ENCODE measurements around the gene FBL.
A peak's percentile ranks its signal among the peaks of the same experiment; 100 is the strongest.
"Not testable (repeated sequence)": the region's sequence is repeated elsewhere in the genome, so short reads cannot be mapped to it uniquely, and the experiment has no call there.

Gene FBL

DNA sequence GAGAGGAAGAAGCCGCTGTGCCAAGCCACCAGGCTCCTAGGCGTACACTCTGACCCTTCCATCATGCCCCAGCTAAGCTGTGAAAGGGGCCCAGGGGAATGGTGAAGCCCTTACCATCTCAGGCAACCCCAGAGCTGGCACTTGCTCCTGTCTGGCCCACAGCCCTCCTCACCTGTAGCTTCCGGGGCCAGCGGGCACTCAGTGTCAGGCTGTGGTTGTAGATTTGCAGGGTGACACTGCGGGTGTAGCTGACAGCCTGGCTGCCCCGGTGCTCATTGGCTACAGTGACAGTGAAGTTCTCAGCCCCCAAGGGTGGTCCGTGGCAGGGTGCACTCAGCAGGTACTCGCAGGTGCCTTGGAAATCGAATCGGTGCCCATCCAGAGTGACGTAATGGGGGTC is 30.3 kb upstream of the FBL start:
- not testable (repeated sequence) for DNase-seq (ENCODE audit: low spot score)

DNA sequence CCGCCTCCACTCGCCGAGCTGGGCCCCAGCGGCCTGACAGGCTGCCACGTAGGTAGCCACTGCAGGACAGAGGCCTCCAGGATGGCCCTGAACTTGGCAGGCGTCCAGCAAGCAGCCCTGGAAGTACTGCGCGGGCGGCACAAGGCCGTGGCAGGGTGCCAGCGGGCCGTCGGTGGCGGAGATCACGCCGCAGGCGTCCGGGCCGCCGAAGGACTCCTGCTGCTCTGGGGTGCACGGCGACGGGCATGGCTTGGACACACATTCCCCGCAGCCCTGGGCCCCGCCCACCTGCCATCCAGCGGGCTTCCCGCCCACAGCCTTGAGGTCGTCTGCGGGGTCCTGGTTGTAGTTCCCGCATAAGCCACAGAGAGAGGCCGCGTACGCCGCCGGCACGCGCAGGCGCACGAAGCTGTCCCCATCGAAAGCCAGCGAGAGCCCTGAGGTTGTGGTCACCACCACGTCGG is 29.3 kb upstream of the FBL start:
- DNase-seq (ENCODE audit: low spot score): not testable (repeated sequence)

DNA sequence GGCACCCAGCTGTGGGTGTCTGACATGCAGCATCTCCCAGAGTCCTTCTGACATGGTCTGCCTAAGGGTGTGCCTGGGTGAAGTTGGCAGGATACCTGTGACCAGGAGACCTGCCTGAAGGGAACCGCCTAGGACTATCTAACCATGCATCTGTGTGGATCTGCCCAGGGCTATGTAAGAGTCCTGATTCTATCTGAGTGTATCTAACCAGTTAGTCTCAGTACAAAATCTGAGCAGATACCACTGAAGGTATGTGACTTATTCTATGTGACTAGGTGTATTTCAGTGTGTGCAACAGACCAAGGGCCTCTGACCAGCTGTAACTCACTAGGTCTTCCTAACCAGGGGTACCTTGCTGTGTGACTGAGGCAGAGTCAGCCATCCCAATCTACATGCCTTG is 28.2 kb upstream of the FBL start:
- DNase-seq (ENCODE audit: low spot score): no peak

DNA sequence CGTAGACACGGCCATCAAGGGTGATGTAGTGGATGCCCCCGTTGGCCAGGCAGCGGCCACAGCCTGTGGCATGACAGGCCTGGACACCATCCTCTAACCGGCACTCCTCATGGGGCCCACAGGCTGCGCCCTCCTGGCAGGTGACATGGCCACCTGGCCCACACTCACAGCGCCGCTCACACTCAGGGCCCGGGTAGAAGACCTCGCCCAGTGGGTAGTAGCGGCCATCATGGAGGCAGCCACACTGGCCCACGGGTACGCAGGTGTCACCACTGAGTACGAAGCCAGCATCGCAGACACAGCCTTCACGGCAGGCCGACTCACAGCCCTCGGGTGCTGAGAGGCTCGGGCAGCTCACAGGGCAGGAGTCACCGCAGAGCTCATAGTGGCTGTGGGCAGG is 27.2 kb upstream of the FBL start:
- DNase-seq (ENCODE audit: low spot score): no peak

DNA sequence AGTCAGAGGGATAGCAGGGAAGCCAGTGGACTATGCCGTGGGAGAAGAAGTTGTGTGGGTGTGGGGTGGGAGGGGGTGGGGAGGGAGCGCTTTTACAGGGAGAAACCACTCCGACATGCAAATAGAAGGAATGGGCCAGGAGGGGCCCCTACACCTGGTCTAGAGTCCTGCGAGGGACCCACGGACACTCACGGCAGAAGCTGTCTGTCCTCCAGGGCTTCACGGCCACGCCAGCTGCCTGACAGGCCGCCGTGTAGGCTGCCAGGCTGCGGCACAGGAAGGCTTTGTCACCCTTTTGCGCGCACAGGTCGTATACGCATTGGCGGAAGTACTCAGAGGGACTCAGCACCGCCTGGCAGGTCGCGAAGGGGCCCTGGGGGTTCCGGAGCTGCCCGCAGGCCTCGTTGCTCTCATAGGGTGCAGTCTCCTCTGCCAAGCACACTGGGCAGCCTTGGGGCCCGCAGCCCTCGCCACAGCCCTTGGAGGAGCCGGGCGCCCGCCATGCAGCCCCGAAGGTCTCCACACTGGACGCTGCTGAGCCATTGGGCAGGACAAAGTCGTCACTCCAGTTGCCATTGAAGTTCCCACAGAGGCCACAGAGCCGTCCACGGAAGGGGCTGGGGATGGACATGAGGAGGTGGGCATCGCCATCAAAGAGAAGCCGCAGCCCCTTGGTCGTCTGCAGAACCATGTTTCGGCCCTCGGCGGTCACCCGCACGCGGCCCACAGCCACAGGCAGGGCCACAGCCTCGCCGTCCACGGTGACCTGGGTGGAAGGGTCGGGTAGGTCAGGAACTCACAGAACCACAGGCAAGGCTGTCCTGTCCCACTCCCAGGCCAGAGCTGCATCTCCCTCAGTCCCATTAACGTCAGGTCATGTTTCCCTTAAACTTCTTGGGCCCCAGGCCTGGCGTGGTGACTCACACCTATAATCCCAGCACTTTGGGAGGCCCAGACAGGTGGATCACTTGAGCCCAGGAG is 26.0 kb upstream of the FBL start:
- no peak for DNase-seq (ENCODE audit: low spot score)

DNA sequence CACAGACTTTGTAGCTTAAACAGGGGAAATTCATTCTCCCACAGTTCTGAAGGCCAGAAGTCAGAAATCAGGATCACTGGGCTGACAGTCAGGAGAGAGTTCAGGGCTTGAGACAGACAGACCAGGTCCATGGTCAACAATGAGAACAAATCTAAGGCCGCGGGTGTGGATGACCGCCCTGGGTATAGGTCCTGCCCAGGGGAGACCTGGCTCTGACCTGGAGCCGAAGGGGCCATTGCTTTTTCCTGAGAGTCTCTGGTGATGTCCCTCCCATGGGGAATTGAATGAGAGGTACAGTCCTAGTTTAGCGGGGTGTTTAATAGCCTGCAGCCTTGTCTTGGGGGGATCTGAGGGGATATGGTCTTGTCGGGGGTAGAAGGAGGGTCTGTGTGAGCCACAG is 25.2 kb upstream of the FBL start:
- no peak for DNase-seq (ENCODE audit: low spot score)

DNA sequence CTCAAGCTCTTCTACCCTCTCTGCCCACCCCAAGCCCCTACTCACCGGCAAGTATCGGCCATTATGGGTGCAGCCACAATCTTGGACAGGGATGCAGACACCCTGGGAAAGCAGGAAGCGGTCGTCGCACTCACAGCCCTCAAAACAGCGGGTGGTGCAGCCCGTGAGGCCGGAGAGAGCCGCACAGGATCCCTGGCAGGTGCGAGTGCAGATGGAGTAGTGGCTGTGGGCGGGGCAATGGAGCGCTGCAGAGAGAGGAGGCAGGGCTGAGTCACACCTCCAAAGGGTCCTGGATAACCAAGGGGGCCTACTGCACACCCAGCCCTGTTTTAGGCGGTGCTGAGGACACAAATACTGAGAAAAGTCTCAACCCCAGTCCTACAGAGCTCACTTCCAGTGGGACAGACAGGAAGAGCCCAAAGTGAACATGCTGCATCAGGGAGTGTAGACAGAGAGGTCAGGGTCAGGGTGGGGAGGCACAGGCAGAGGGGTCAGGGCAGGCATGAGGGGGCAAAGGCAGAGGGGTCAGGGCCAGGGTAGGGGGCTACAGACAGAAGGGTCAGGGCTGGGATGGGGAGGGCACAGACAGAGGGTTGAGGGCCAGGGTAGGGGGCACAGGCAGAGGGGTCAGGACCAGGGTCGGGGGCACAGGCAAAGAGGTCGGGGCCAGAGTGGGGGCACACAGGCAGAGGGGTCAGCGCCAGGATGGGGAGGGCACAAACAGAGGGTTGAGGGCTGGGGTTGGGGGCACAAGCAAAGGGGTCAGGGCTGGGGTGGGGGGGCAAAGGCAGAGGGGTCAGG is 24.2 kb upstream of the FBL start:
- DNase-seq (ENCODE audit: low spot score): no peak

DNA sequence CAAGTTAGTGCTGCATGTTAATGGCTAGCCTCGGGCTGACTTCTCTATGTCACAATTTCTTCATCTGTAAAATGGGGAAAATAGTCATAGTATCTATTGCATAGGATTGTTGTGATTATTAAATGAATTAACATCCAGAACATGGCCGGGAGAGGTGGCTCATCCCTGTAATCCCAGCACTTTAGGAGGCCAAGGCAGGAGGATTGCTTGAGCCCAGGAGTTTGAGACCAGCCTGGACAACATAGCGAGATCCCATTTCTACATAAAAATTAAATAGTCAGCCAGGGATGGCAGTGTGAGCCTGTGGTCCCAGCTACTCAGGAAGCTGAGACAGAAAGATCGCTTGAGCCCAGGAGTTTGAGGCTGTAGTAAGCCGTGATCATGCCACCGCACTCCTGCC is 21.8 kb upstream of the FBL start:
- no peak for DNase-seq (ENCODE audit: low spot score)

DNA sequence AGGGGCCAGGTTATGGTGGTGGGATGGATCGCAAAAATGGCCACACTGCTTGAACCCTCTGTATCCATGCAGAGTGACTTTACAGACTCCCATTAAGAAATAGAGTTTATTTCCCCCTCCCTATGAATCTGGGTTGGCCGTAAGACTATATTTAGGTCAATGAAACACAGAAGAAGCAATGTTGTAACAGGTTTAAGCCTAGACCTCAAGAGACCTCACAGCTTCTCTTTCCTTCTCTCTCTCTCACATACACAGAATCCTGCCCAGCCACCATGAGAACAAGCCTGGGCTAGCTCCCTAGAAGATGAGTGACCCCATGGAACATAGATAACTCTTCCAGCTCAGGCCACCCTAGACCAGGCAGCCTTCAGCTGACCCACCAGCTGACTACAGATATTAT is 21.0 kb upstream of the FBL start:
- DNase-seq (ENCODE audit: low spot score): no peak

DNA sequence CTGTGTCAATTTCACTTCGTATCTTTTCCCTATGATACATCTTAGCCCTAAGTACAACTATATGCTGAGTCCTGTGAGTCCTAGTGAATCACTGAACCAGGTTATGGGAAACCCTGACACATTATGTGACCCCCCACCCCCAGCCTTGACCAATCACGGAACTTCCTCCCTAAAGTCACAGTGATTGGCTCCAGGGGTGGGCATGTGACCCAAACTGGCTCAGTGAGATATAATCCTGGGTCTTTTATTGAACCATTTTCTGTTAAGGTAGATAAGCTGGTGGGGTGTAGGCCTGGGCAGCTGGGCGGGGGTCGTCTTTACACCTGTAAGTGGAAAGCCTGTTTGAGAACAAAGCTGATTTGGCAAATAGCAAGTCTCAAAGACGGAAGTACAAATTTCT is 19.8 kb upstream of the FBL start:
- DNase-seq (ENCODE audit: low spot score): no peak

DNA sequence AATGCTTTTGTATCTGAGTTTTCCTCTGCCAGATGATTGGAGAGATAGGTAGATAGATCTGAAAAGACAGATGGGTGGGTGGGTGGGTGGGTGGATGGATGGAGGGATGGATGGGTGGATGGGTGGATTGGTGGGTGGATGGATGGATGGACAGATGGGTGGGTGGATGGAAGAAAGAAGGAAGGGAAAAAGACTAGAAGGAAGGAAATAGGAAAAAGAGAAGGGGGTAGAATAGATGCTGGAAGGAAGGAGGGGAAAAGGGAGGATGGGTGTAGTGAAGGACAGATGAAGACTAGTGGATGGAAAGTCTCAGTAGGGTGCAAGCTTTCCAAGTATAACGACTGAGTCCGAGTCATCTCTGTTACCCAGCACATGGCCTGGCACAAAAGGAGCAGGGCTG is 19.0 kb upstream of the FBL start:
- DNase-seq (ENCODE audit: low spot score): no peak

DNA sequence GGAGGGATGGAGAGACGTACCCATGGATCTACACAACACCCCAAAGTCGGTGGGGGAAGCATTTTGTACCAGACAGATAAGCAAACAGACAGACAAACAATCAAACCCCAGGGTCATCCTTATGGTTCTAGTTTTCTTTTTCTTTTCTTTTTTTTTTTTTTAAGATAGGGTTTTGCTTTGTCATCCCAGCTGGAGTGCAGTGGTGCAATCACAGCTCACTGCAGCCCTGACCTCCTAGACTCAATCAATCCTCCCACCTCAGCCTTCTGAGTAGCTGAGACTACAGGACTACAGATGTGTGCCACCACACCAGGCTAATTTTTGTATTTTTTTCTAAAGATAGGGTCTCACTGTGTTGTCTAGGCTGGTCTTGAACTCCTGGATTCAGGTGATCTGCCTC is 17.9 kb upstream of the FBL start:
- DNase-seq (ENCODE audit: low spot score): no peak

DNA sequence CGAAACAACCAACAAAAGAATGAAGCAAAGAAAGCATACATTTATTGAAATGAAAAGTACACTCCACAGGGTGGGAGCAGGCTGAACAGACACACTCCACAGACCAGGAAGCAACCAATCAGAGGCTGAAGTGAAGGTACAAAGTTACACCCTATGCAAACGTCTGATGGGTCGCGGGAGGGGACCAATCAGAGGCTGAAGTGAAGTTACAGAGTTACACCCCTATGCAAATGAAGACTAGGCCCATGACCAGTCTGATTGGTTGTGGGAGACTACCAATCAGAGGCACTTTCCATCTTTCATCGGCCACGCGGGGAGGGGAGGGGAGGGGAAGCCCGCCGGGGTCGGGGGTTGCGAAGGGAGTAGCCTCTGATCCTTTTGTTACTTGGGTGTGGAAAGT is 12.4 kb upstream of the FBL start:
- no peak for DNase-seq (ENCODE audit: low spot score)

DNA sequence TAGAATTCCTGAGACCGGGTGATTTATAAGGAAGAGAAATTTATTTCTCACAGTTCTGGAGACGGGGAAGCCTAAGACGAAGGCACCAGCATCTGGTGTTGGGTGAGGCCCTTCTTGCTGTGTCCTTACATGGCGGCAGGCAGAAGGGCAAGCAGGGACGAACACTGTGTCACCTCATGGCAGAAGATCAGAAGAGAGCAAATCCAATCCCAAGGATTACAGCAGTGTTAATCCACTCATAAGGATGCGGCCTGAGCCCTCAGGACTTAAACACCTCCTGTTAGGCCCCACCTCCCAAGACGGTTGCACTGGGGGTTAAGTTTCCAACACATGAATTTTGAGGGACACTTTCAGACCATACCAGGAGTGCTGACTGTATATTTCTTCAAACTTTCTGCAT is 6.7 kb upstream of the FBL start:
- DNase-seq (ENCODE audit: low spot score): no peak

DNA sequence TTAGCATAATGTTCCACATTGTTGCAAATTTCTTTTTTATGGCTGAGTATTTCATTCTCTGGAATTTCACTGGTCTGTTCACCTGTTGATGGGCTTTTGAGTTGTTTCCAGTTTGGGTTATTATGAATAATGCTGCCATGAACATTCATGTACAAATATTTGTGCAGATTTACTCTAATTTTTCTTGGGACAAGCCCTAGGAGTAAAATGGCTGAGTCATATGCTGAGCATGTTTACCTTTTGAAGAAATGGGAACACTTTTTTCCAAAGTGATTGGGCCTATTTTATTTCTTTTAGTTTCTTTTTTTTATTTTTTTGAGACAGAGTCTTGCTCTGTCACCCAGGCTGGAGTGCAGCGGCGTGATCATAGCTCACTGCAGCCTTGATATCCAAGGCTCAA is 4.7 kb upstream of the FBL start:
- DNase-seq (ENCODE audit: low spot score): no peak

DNA sequence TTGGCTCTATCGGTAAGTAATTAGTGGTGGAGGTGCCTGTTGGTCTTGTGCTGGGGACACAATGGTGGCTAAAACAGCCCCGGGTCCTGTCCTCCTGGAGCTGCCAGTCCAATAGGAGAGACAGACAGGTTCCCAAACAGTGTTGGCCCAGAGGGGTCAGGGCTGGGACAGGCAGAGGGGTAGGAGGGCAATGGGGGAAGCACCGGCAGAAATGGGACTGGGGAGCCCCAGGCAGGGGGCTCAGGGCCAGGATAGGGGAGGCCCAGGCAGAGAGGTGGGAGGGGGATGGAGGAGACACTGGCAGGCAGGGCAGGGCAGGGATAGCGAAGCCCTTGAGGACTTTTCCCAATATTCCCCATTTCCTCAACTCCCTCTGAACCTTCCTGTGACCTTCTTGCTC is 2.2 kb upstream of the FBL start:
- DNase-seq (ENCODE audit: low spot score): no peak

DNA sequence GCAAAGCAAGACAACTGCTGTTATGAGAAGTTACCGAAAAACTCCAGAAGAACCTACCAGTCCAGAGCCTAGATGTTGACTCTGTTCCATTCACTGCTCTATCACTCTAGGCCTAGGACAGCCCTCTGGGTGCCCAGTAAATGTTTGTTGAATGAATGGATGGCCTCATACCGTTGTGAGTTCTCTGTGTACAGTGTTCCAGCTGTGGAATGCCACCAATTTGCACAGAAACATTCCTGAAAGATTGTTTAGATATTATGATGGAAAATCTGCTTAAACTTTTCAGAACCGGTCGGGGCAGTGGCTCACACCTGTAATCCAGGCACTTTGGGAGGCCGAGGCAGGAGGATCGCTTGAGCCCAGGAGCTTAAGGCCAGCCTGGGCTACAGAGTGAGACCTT is 1.3 kb upstream of the FBL start:
- DNase-seq (ENCODE audit: low spot score): no peak

DNA sequence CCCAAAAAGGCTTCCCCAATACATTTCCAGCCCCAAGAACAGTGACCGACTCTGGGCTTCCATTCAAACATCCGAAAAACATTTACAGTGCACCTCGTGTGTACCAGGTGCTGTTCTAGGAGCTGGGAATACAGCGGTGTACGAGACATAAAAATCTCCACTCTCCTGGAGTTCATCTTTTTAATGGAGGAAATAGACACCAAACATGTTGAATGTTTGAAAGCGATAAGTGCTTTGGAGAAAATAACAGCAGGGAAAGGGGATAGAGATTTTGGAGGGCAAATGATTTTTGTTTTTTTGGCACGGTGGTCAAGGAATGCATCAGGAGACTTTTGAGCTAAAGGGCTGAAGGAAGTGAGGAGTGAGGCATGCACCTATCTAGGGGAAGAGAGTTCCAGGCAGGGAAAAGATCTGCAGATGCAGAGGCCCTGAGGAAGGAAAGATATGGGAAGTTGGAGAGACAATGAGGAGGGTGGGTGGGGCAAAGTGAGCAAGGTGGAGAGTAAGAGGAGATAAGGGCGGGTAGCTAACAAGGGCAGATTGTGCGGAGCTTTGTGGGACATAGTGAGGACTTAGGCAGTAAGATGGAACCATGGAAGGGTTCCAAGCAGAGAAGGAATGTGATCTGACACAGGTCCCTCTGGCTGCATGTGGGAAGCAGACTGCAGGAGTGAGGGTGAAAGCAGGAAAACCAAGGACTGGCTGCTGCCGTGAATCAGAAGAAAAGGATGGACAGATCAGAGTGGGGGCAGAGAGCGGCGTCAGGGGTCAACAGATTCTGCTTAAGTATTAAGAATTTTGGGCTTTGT is 703 bp upstream of the FBL start:
- no peak for DNase-seq (ENCODE audit: low spot score)

DNA sequence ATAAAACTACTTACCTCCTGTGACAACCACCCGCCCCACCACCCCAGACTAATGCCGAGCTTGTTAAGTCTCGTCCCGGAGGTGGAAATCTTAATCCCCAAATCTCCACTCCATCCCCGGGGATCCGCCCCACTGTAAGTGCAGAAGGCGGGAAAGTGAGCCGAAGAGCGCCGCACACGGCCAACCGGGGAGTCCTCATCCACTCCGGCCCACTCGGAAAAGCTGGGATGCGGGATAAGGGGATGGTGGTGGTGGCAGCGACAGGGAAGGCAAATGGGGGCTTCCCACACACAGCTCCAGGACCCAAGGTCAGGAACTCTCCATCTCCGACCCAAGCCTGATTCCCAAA is 621 bp downstream of the FBL start:
- peak; percentile 49 for DNase-seq (ENCODE audit: low spot score)

DNA sequence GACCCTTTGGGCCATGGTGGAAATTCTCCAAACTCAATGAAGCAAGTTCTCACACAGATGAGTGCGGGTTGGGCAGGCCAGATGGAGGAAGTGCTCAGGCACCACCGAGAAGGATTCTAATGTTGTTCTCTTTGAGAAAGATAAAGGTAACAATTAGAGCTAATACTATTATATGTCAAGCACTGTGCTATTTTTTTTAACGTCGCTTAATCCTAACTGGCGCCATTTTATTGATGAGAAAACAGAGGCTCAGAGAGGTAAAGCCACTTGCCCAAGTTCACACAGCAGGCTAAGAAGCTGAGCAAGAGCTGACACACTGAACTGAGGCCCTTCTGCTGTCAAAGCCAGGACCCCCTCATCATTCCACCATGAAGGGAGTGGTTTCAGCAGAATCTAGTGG is 1.0 kb downstream of the FBL start:
- no peak for DNase-seq (ENCODE audit: low spot score)

DNA sequence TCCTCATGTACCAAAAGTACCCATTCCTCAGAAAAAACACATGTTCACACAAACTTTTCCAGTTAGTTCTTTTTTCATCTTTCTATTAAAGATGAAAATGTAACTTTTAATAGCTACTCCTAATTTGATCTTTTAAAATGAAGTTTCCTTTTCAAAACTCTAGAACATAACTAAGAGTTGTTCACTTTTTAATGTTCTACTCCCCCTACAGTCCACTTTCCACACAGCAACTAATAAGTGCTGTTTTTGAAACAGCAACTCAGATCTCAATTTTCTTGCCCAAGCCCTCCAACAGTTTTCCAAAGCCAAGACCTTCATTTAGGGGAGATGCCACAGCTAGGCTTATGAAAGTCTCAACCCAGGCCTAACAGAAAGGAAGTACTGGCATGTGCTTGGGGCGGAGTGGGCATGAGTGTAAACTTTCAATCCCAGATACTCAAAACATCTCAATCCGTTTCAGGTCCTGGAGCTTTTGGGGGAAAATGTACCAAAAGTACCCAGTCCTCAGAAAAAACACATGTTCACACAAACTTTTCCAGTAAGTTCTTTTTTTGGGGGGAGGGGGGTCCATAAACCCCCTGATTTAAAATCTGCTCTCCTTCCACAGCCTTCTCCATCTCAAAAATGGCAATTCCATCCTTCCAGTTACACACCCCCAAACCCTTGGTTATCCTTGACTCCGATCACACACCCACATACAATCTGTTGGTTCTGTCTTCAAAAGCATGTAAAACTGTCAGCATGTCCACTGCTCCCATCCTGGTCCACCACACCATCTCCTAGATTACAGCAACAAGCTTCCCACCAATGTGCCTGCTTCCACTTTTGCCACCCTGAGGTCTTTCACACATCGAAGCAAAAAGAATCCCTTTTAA is 2.0 kb downstream of the FBL start:
- DNase-seq (ENCODE audit: low spot score): peak; percentile 51

All from COLO829 (cell line).